Measurements from ENCODE around the gene SLC35E2B. TPM values are rescaled to one million over a fixed set of nuclear protein-coding genes. Genes with fewer than 3 reads are reported as not detected.
"Not testable (repeated sequence)": the region's sequence is repeated elsewhere in the genome, so short reads cannot be mapped to it uniquely, and the experiment has no call there.

SLC35E2B gene
- total RNA-seq, 1 donor from 2014 or later, result 38.3 TPM

DNA sequence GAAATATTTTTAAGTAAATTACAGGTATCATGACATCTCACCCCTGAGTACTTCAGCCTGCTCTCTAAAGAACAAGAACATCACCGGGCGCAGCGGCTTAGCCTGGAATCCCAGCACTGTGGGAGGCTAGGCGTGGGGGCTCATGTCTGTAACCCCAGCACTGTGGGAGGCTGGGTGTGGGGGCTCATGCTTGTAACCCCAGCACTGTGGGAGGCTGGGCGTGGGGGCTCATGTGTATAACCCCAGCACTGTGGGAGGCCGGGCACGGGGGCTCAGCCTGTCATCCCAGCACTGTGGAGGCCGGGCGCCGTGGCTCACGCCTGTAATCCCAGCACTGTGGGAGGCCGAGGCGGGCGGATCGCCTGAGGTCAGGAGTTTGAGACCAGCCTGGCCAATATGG lies 26.1 kb downstream of the SLC35E2B start:
- intact Hi-C loops (cut with DNase I), result no loop called here
- Histone ChIP-seq H3K4me3 (no peak overlapping the region), H3K9me3 (no peaks in the 10 kb centered on the region), H3K36me3 (peaks cover 0 to 63% of the 10 kb centered on the region in 2 donors), H3K4me1 (peaks cover 9% of the 10 kb centered on the region), H3K27me3 (no peaks in the 10 kb centered on the region), H3K27ac (no peak overlapping the region)
- no peak for DNase-seq (ENCODE audit: extremely low spot score in 2 of 2)
- no peak for TF ChIP-seq POLR2AphosphoS5 (IDR thresholded peaks at IDR 0.05; ENCODE audit: insufficient read depth in 1 of 2, low read depth in 1 of 2)
- TF ChIP-seq, protein P1, sequence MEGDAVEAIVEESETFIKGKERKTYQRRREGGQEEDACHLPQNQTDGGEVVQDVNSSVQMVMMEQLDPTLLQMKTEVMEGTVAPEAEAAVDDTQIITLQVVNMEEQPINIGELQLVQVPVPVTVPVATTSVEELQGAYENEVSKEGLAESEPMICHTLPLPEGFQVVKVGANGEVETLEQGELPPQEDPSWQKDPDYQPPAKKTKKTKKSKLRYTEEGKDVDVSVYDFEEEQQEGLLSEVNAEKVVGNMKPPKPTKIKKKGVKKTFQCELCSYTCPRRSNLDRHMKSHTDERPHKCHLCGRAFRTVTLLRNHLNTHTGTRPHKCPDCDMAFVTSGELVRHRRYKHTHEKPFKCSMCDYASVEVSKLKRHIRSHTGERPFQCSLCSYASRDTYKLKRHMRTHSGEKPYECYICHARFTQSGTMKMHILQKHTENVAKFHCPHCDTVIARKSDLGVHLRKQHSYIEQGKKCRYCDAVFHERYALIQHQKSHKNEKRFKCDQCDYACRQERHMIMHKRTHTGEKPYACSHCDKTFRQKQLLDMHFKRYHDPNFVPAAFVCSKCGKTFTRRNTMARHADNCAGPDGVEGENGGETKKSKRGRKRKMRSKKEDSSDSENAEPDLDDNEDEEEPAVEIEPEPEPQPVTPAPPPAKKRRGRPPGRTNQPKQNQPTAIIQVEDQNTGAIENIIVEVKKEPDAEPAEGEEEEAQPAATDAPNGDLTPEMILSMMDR (IDR thresholded peaks at IDR 0.05), result no peak
- TF ChIP-seq POLR2A (IDR thresholded peaks at IDR 0.05), result no peak

DNA sequence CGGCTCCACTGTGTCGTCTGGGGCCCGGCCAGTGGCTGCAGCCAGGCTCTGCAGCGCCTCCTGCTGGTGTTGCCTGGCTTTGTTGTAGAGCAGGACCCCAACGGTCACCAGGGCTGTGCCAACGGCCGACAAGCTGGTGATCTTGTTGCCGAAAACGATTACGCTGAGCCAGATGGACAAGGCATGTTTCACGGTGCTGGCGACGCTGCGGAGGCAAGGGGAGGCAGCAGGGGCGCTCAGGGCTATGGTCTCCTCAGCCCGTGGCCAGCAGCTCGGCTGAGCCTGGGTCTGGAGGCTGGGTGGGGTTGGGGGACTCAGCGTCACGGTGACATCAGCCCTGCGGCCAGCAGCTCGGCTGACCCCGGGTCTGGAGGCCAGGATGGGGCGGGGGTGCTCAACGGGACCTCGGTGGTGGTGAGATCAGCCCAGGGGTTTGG lies 26.8 kb downstream of the SLC35E2B start:
- Histone ChIP-seq H3K4me3 (no peak overlapping the region), H3K9me3 (no peaks in the 10 kb centered on the region), H3K27me3 (no peaks in the 10 kb centered on the region), H3K27ac (no peak overlapping the region), H3K36me3 (peaks cover 0 to 56% of the 10 kb centered on the region in 2 donors), H3K4me1 (peaks cover 9% of the 10 kb centered on the region)
- no peak for TF ChIP-seq POLR2A (IDR thresholded peaks at IDR 0.05)
- TF ChIP-seq POLR2AphosphoS5 (IDR thresholded peaks at IDR 0.05; ENCODE audit: insufficient read depth in 1 of 2, low read depth in 1 of 2), result no peak
- TF ChIP-seq, protein P1 (IDR thresholded peaks at IDR 0.05), result no peak
- DNase-seq (ENCODE audit: extremely low spot score in 2 of 2), result no peak
- intact Hi-C loops (cut with DNase I), result no loop called here

DNA sequence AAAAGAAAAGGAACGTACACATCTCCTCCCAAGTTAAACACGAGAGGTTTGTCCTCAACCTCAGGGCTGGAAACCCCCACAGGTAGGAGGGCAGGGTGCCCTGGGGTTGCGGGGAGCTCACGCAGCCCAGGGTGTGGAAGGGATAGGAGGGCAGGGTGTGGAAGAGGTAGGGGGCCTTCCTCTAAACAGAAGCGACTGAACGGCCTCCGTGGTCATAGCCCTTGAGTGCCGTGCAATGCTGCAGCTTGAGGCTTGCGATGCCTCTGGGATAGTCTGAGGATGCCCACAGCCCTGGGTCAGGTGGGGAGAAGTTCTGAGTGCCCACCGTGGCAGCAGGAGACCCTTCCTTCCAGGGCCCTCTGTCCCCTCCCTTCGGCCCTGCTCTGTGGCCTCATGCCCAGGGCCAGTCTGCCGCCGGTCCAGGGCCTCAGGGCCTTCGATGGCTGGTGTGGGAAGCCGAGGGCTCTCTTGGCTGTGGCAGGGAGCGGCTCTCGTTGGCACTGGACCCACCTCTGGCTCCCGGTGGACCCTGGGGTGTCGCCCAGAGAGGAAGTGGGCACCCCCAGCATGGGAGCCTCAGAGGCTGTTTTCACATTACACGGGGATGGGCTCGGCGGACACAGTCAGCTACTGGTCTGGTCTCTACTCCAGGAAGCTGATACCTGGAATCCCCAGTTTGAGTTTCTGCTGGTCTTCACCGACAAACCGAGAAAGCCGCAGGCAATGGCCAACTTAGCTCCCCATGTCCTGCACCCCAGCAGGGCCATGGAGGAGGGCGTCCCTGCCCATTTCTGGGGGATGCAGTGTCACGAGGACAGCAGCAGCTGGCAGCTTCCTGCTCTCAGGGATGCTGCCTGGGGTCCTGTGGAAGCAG lies 27.4 kb downstream of the SLC35E2B start:
- intact Hi-C loops (cut with DNase I), result no loop called here

DNA sequence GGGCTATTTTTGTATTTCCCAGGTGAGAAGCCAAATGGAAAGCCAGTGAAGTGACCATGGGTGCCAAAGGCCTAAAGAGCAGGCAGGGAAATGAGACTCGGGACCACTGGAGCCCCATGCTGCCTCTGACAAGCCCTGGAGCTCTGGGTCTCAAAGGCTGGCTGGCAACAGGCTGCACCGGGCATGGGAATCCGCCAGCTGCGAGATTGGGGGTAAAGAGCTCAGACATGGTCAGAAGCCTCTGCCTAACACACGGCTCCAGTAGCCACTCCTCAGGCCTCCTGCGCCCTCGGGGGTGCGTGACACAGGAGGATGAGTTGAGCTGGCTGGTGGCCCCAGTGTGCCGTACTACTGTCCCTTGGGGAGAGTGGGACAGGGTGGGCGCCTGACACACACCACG lies 28.3 kb downstream of the SLC35E2B start:
- H3K4me3 ChIP-seq; H3K4me1 ChIP-seq; intact Hi-C loops (cut with DNase I); DNase-seq (ENCODE audit: extremely low spot score in 2 of 2); H3K27ac ChIP-seq; H3K9me3 ChIP-seq; H3K27me3 ChIP-seq: not testable (repeated sequence)
- H3K36me3 ChIP-seq, result peaks cover 0 to 41% of the 10 kb centered on the region in 2 donors

More for the DNA sequence above, 27.4 kb downstream of the SLC35E2B start:
- no peak for DNase-seq (ENCODE audit: extremely low spot score in 2 of 2)
- Histone ChIP-seq H3K4me1 (peaks cover 9% of the 10 kb centered on the region), H3K36me3 (peaks cover 0 to 49% of the 10 kb centered on the region in 2 donors), H3K9me3 (no peaks in the 10 kb centered on the region), H3K4me3 (no peak overlapping the region), H3K27me3 (no peaks in the 10 kb centered on the region), H3K27ac (no peak overlapping the region)
- TF ChIP-seq POLR2AphosphoS5 (IDR thresholded peaks at IDR 0.05; ENCODE audit: insufficient read depth in 1 of 2, low read depth in 1 of 2) (no peak), POLR2A (IDR thresholded peaks at IDR 0.05) (no peak)
- TF ChIP-seq, protein P1 (IDR thresholded peaks at IDR 0.05), result no peak

DNA sequence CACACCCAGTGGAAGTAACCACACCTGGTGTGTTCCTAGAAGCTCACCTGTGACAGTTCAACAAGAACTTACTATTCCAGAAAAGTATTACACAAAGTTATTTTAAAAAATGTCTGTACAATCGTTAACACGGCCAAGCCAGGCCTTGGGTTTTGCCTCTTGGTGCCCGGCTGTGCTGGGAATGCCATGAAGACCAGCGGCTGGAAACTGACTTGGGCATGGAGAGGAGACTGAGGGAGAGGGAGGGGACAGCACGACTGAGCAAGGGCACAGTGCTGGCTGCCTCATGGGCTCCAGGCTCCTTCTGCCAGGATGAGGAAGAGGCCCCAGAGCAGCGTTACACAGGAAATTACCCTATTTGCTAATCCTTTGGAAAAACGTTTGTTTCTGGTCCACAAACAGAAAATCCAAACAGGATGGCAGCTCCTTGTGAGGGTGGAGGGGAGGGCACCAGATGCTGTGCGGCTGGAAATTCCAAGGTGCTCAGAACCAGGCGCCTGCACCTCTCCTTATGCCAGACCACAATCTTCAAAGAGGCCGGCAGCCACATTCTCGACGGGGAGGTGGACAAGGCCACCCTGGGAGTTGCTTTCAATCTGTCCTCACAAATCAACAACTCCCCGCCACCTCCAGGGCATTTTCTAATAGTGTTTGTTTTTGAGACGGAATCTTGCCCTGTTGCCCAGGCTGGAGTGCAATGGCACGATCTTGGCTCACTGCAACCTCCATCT lies 29.6 kb downstream of the SLC35E2B start:
- H3K4me1 ChIP-seq; DNase-seq (ENCODE audit: extremely low spot score in 2 of 2); H3K27me3 ChIP-seq; H3K9me3 ChIP-seq; intact Hi-C loops (cut with DNase I); H3K4me3 ChIP-seq: not testable (repeated sequence)
- Histone ChIP-seq H3K27ac (peak overlapping the region; percentile 51), H3K36me3 (peaks cover 0 to 30% of the 10 kb centered on the region in 2 donors)

DNA sequence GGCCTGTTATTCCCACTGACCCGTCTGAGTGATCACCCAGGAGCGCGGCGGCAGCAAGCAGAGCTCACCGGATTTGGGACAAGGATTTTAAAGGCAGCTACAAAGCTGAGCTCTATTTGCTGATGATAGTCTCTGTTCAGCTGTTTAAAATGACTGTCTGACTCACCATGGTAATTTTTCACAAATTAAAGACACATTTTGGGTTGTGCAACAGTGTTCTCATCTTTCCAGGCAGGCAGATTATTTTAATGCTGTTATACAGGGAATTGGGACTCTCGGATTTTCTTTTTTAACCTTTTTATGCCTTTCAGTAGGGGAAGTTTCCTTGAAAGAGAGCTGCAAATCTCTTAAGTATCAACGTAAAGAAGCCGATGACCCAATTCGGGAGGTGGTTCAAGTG lies 30.2 kb downstream of the SLC35E2B start:
- H3K36me3 ChIP-seq, result peaks cover 0 to 25% of the 10 kb centered on the region in 2 donors
- peak overlapping the region; percentile 51 for H3K27ac ChIP-seq
- H3K27me3 ChIP-seq; DNase-seq (ENCODE audit: extremely low spot score in 2 of 2); H3K4me1 ChIP-seq; intact Hi-C loops (cut with DNase I); H3K9me3 ChIP-seq; H3K4me3 ChIP-seq: not testable (repeated sequence)

Data from vagina (tissue), 2 donors.